ENCODE results near the gene CDH23. TPM values are rescaled to one million over a fixed set of nuclear protein-coding genes. Genes with fewer than 3 reads are reported as not detected.

Gene CDH23
- total RNA-seq, 2 experiments from 2014 or later, result 3.7 to 5.3 TPM

GRCh38 chr10:71515531-71516172 lies 118.9 kb downstream of the CDH23 start:
- peaks cover 3% of the 10 kb centered on the region for H3K27me3 Mint-ChIP-seq
- DNase-seq (no peak), ATAC-seq (ENCODE audit: low read depth) (no peak)
- H3K9me3 Mint-ChIP-seq, result no peaks in the 10 kb centered on the region
- H3K4me1 Mint-ChIP-seq, result no peaks in the 10 kb centered on the region
- no peak overlapping the region for H3K27ac Mint-ChIP-seq
- H3K36me3 Mint-ChIP-seq, result no peaks in the 10 kb centered on the region
- H3K4me3 Mint-ChIP-seq, result no peak overlapping the region
- POLR2A ChIA-PET, result no interaction called here

GRCh38 chr10:71516890-71517289 lies 120.2 kb downstream of the CDH23 start:
- POLR2A ChIA-PET, result no interaction called here
- ATAC-seq (ENCODE audit: low read depth) (no peak), DNase-seq (no peak)

GRCh38 chr10:71517298-71518169 lies 120.8 kb downstream of the CDH23 start:
- Mint-ChIP-seq H3K4me1 (no peaks in the 10 kb centered on the region), H3K4me3 (no peak overlapping the region), H3K27me3 (peaks cover 3% of the 10 kb centered on the region), H3K36me3 (no peaks in the 10 kb centered on the region), H3K9me3 (no peaks in the 10 kb centered on the region), H3K27ac (no peak overlapping the region)
- no peak for DNase-seq
- POLR2A ChIA-PET, result no interaction called here
- no peak for ATAC-seq (ENCODE audit: low read depth)

More at GRCh38 chr10:71516890-71517289, 120.2 kb downstream of the CDH23 start:
- peaks cover 3% of the 10 kb centered on the region for H3K27me3 Mint-ChIP-seq
- no peaks in the 10 kb centered on the region for H3K9me3 Mint-ChIP-seq
- H3K4me1 Mint-ChIP-seq, result no peaks in the 10 kb centered on the region
- no peak overlapping the region for H3K4me3 Mint-ChIP-seq
- no peak overlapping the region for H3K27ac Mint-ChIP-seq
- no peaks in the 10 kb centered on the region for H3K36me3 Mint-ChIP-seq

GRCh38 chr10:71520042-71520441 lies 123.3 kb downstream of the CDH23 start:
- Mint-ChIP-seq H3K4me1 (no peaks in the 10 kb centered on the region), H3K27ac (no peak overlapping the region), H3K9me3 (no peaks in the 10 kb centered on the region), H3K4me3 (no peak overlapping the region), H3K27me3 (peaks cover 7% of the 10 kb centered on the region), H3K36me3 (no peaks in the 10 kb centered on the region)
- DNase-seq (no peak), ATAC-seq (ENCODE audit: low read depth) (no peak)
- POLR2A ChIA-PET, result no interaction called here

GRCh38 chr10:71521504-71522441 lies 125.1 kb downstream of the CDH23 start:
- Mint-ChIP-seq H3K36me3 (no peaks in the 10 kb centered on the region), H3K4me3 (no peak overlapping the region), H3K27ac (no peak overlapping the region), H3K9me3 (no peaks in the 10 kb centered on the region), H3K27me3 (peaks cover 7% of the 10 kb centered on the region), H3K4me1 (no peaks in the 10 kb centered on the region)
- no peak for ATAC-seq (ENCODE audit: low read depth)
- DNase-seq, result no peak
- POLR2A ChIA-PET, result no interaction called here

GRCh38 chr10:71522442-71523144 lies 125.9 kb downstream of the CDH23 start:
- no peaks in the 10 kb centered on the region for H3K4me1 Mint-ChIP-seq
- H3K27me3 Mint-ChIP-seq, result peaks cover 7% of the 10 kb centered on the region
- H3K36me3 Mint-ChIP-seq, result no peaks in the 10 kb centered on the region
- no peak for ATAC-seq (ENCODE audit: low read depth)
- no peaks in the 10 kb centered on the region for H3K9me3 Mint-ChIP-seq
- no peak overlapping the region for H3K4me3 Mint-ChIP-seq
- POLR2A ChIA-PET, result no interaction called here
- DNase-seq, result no peak
- no peak overlapping the region for H3K27ac Mint-ChIP-seq

- peaks cover 7% of the 10 kb centered on the region for H3K27me3 Mint-ChIP-seq
- no peaks in the 10 kb centered on the region for H3K9me3 Mint-ChIP-seq
- H3K36me3 Mint-ChIP-seq, result no peaks in the 10 kb centered on the region
- POLR2A ChIA-PET, result no interaction called here
- no peak overlapping the region for H3K4me3 Mint-ChIP-seq
- no peak overlapping the region for H3K27ac Mint-ChIP-seq
- H3K4me1 Mint-ChIP-seq, result no peaks in the 10 kb centered on the region
- DNase-seq, result no peak
- ATAC-seq (ENCODE audit: low read depth), result no peak
These were observed 127.0 kb downstream of the CDH23 start for GRCh38 chr10:71523756-71524155.

GRCh38 chr10:71525092-71525491 lies 128.4 kb downstream of the CDH23 start:
- H3K27ac Mint-ChIP-seq, result no peak overlapping the region
- no peaks in the 10 kb centered on the region for H3K36me3 Mint-ChIP-seq
- peaks cover 7% of the 10 kb centered on the region for H3K27me3 Mint-ChIP-seq
- no peak for DNase-seq
- no peak for ATAC-seq (ENCODE audit: low read depth)
- POLR2A ChIA-PET, result no interaction called here
- no peaks in the 10 kb centered on the region for H3K4me1 Mint-ChIP-seq
- H3K4me3 Mint-ChIP-seq, result no peak overlapping the region
- no peaks in the 10 kb centered on the region for H3K9me3 Mint-ChIP-seq

- DNase-seq (no peak), ATAC-seq (ENCODE audit: low read depth) (no peak)
- POLR2A ChIA-PET, result no interaction called here
- Mint-ChIP-seq H3K27me3 (peaks cover 7% of the 10 kb centered on the region), H3K4me1 (no peaks in the 10 kb centered on the region), H3K36me3 (no peaks in the 10 kb centered on the region), H3K27ac (no peak overlapping the region), H3K9me3 (no peaks in the 10 kb centered on the region), H3K4me3 (no peak overlapping the region)
These were observed 129.0 kb downstream of the CDH23 start for GRCh38 chr10:71525721-71526120.

- POLR2A ChIA-PET, result no interaction called here
These were observed 129.9 kb downstream of the CDH23 start for GRCh38 chr10:71526653-71527052.

GRCh38 chr10:71527135-71527534 lies 130.4 kb downstream of the CDH23 start:
- ATAC-seq (ENCODE audit: low read depth) (no peak), DNase-seq (no peak)
- Mint-ChIP-seq H3K27ac (no peak overlapping the region), H3K36me3 (no peaks in the 10 kb centered on the region), H3K9me3 (no peaks in the 10 kb centered on the region), H3K4me3 (no peak overlapping the region), H3K27me3 (peaks cover 7% of the 10 kb centered on the region), H3K4me1 (peaks cover 6% of the 10 kb centered on the region)
- POLR2A ChIA-PET, result no interaction called here

More at GRCh38 chr10:71526653-71527052, 129.9 kb downstream of the CDH23 start:
- peaks cover 7% of the 10 kb centered on the region for H3K27me3 Mint-ChIP-seq
- peaks cover 4% of the 10 kb centered on the region for H3K4me1 Mint-ChIP-seq
- no peak overlapping the region for H3K4me3 Mint-ChIP-seq
- no peaks in the 10 kb centered on the region for H3K36me3 Mint-ChIP-seq
- H3K9me3 Mint-ChIP-seq, result no peaks in the 10 kb centered on the region
- ATAC-seq (ENCODE audit: low read depth) (no peak), DNase-seq (no peak)
- no peak overlapping the region for H3K27ac Mint-ChIP-seq

GRCh38 chr10:71528371-71529206 lies 131.9 kb downstream of the CDH23 start:
- DNase-seq (no peak), ATAC-seq (ENCODE audit: low read depth) (no peak)
- POLR2A ChIA-PET, result no interaction called here
- no peaks in the 10 kb centered on the region for H3K9me3 Mint-ChIP-seq
- H3K4me1 Mint-ChIP-seq, result peaks cover 6% of the 10 kb centered on the region
- H3K4me3 Mint-ChIP-seq, result no peak overlapping the region
- no peaks in the 10 kb centered on the region for H3K36me3 Mint-ChIP-seq
- no peak overlapping the region for H3K27ac Mint-ChIP-seq
- peaks cover 7% of the 10 kb centered on the region for H3K27me3 Mint-ChIP-seq

All from activated naive CD8-positive, alpha-beta T cell treated with anti-CD3 and anti-CD28 coated beads, Interleukin-2, amount 10 ng/mL, durations not matched to agents 7 days and 5 days (primary cell).